Cardiac muscle cell (in vitro differentiated cells and primary cell): Measurements from ENCODE around the gene MORN5. TPM values are rescaled to one million over a fixed set of nuclear protein-coding genes. Genes with fewer than 3 reads are reported as not detected.

ENCODE experiments used
- DNase-seq, 2 donors: peaks; one replicate each; pipeline versions ENCODE4 v3.0.0 to v3.0.0-alpha.2; 2010 to 2017; ENCODE audit warnings: low read depth in 1 of 2, low spot score in 1 of 2
- H3K27ac ChIP-seq: fragments of 200-600 bp; sonication (generic); 2 replicates; pipeline ENCODE4 v1.5.1; 2016
- H3K27me3 ChIP-seq: fragments of 200-600 bp; sonication (generic); 2 replicates; pipeline ENCODE4 v1.6.0; 2016; ENCODE audit warnings: control low read depth
- H3K36me3 ChIP-seq: fragments of 200-600 bp; sonication (generic); 2 replicates; pipeline ENCODE4 v1.5.1; 2016; ENCODE audit warnings: control low read depth
- H3K4me1 ChIP-seq: fragments of 200-600 bp; sonication (generic); 2 replicates; pipeline ENCODE4 v1.8.1; 2017; ENCODE audit warnings: low read depth, mild to moderate bottlenecking, mixed run types
- H3K4me3 ChIP-seq: fragments of 200-600 bp; sonication (generic); 2 replicates; pipeline ENCODE4 v1.5.1; 2016; ENCODE audit warnings: mild to moderate bottlenecking
- H3K9me3 ChIP-seq: fragments of 200-600 bp; sonication (generic); 2 replicates; pipeline ENCODE4 v1.5.1; 2017; ENCODE audit warnings: low read depth, mild to moderate bottlenecking, control low read depth
- CTCF ChIP-seq: IDR thresholded peaks from 2 replicates; pipeline ENCODE4 v1.5.1; 2012; ENCODE audit warnings: low read depth, mild to moderate bottlenecking, low read length
- polyA plus RNA-seq: library from polyadenylated mRNA; unstranded; fragments of >200 nt; fragmentation: Nextera tagmentation; extraction: Ambion mirVana; gene quantifications from 2 replicates; pipeline ENCODE4 v1.2.1, GENCODE V29; 2016
- total RNA-seq: library from RNA; depleted of rRNA; stranded (reverse); fragments of >200 nt; gene quantifications from 2 replicates; pipeline ENCODE4 v1.2.3, GENCODE V29; 2016

Gene MORN5
- total and polyA plus RNA-seq, 2 experiments from 2014 or later = not detected

GRCh38 chr9:122232796-122233306, 73.1 kb downstream of the MORN5 start:
- H3K4me3 ChIP-seq = no peak overlapping the region
- no peaks in the 10 kb centered on the region for H3K36me3 ChIP-seq
- H3K27me3 ChIP-seq = peaks cover 67% of the 10 kb centered on the region
- H3K27ac ChIP-seq = no peak overlapping the region
- peaks cover 5% of the 10 kb centered on the region for H3K4me1 ChIP-seq
- no peaks in the 10 kb centered on the region for H3K9me3 ChIP-seq
- no peak for DNase-seq
- no peak for TF ChIP-seq CTCF

- peaks cover 54% of the 10 kb centered on the region for H3K27me3 ChIP-seq
- H3K27ac ChIP-seq = no peak overlapping the region
Measured at GRCh38 chr9:122234022-122234748, 74.5 kb downstream of the MORN5 start.

GRCh38 chr9:122236681-122237080, 77.0 kb downstream of the MORN5 start:
- no peak for DNase-seq

More at GRCh38 chr9:122234022-122234748, 74.5 kb downstream of the MORN5 start:
- no peak overlapping the region for H3K4me3 ChIP-seq
- no peaks in the 10 kb centered on the region for H3K36me3 ChIP-seq
- no peaks in the 10 kb centered on the region for H3K4me1 ChIP-seq
- no peak for TF ChIP-seq CTCF
- DNase-seq = no peak
- no peaks in the 10 kb centered on the region for H3K9me3 ChIP-seq

GRCh38 chr9:122239722-122240121, 80.0 kb downstream of the MORN5 start:
- no peak for DNase-seq
- no peaks in the 10 kb centered on the region for H3K4me1 ChIP-seq
- H3K36me3 ChIP-seq = peaks cover 39% of the 10 kb centered on the region
- no peak for TF ChIP-seq CTCF
- H3K27ac ChIP-seq = no peak overlapping the region
- no peak overlapping the region for H3K4me3 ChIP-seq
- no peaks in the 10 kb centered on the region for H3K9me3 ChIP-seq
- H3K27me3 ChIP-seq = no peaks in the 10 kb centered on the region

More at GRCh38 chr9:122236681-122237080, 77.0 kb downstream of the MORN5 start:
- no peak for TF ChIP-seq CTCF
- no peaks in the 10 kb centered on the region for H3K4me1 ChIP-seq
- H3K27me3 ChIP-seq = peaks cover 29% of the 10 kb centered on the region
- H3K9me3 ChIP-seq = no peaks in the 10 kb centered on the region
- H3K4me3 ChIP-seq = no peak overlapping the region
- H3K36me3 ChIP-seq = peaks cover 17% of the 10 kb centered on the region
- H3K27ac ChIP-seq = no peak overlapping the region

- DNase-seq = no peak
- no peaks in the 10 kb centered on the region for H3K9me3 ChIP-seq
- no peak for TF ChIP-seq CTCF
- no peaks in the 10 kb centered on the region for H3K27me3 ChIP-seq
- H3K36me3 ChIP-seq = peaks cover 70% of the 10 kb centered on the region
- H3K4me3 ChIP-seq = no peak overlapping the region
- H3K4me1 ChIP-seq = no peaks in the 10 kb centered on the region
- no peak overlapping the region for H3K27ac ChIP-seq
Measured at GRCh38 chr9:122244349-122244748, 84.6 kb downstream of the MORN5 start.
